T47D (cell line): ENCODE measurements around the gene OSBPL9.
"Not testable (repeated sequence)": the region's sequence is repeated elsewhere in the genome, so short reads cannot be mapped to it uniquely, and the experiment has no call there.

Experiments used
- DNase-seq, 2 experiments: peaks; one replicate each; pipeline versions ENCODE4 v3.0.0 to v3.0.0-alpha.2; 2011 to 2012; ENCODE audit warnings: low read depth in 1 of 2, low spot score in 1 of 2
- JUND ChIP-seq: IDR thresholded peaks from 2 replicates; pipeline ENCODE4 v1.6.1; 2012; ENCODE audit warnings: low read depth
- in situ Hi-C: cut with HindIII; loops from 2 replicates; pipeline ENCODE4 v1.10.0; 2016; ENCODE audit warnings: low sequenced_read_pairs, low pct_unique_long_range_greater_than_20kb

Gene OSBPL9

GRCh38 chr1:51691920-51692319 is 75.0 kb downstream of the OSBPL9 start:
- DNase-seq: no peak
- no peak for TF ChIP-seq JUND
- in situ Hi-C loops: no loop called here

- in situ Hi-C loops: no loop called here
- no peak for TF ChIP-seq JUND
- DNase-seq: no peak
Observed at GRCh38 chr1:51693419-51694155, 76.7 kb downstream of the OSBPL9 start.

GRCh38 chr1:51697166-51697565 is 80.3 kb downstream of the OSBPL9 start:
- in situ Hi-C loops: no loop called here
- DNase-seq: no peak
- TF ChIP-seq JUND: no peak

GRCh38 chr1:51699391-51699790 is 82.5 kb downstream of the OSBPL9 start:
- in situ Hi-C loops: no loop called here
- TF ChIP-seq JUND: no peak

GRCh38 chr1:51701782-51702181 is 84.9 kb downstream of the OSBPL9 start:
- in situ Hi-C loops, DNase-seq: not testable (repeated sequence)

More at GRCh38 chr1:51699391-51699790, 82.5 kb downstream of the OSBPL9 start:
- DNase-seq: no peak

GRCh38 chr1:51702220-51702619 is 85.3 kb downstream of the OSBPL9 start:
- in situ Hi-C loops, DNase-seq: not testable (repeated sequence)

GRCh38 chr1:51705035-51705434 is 88.1 kb downstream of the OSBPL9 start:
- no peak for TF ChIP-seq JUND
- no peak for DNase-seq
- in situ Hi-C loops: no loop called here

- no peak for DNase-seq
- in situ Hi-C loops: no loop called here
- TF ChIP-seq JUND: no peak
Observed at GRCh38 chr1:51708911-51709760, 92.2 kb downstream of the OSBPL9 start.

GRCh38 chr1:51709951-51710350 is 93.1 kb downstream of the OSBPL9 start:
- DNase-seq: no peak
- TF ChIP-seq JUND: no peak
- in situ Hi-C loops: no loop called here

- no peak for TF ChIP-seq JUND
- in situ Hi-C loops: no loop called here
- no peak for DNase-seq
Observed at GRCh38 chr1:51712590-51712989, 95.7 kb downstream of the OSBPL9 start.

GRCh38 chr1:51714374-51715019 is 97.6 kb downstream of the OSBPL9 start:
- no peak for DNase-seq
- no peak for TF ChIP-seq JUND
- in situ Hi-C loops: no loop called here

- in situ Hi-C loops: no loop called here
- no peak for DNase-seq
- TF ChIP-seq JUND: no peak
Observed at GRCh38 chr1:51715369-51715768, 98.5 kb downstream of the OSBPL9 start.

- in situ Hi-C loops: no loop called here
- no peak for DNase-seq
- TF ChIP-seq JUND: no peak
Observed at GRCh38 chr1:51716746-51717145, 99.9 kb downstream of the OSBPL9 start.
